ENCODE measurements around the gene LDLRAD4.

LDLRAD4 gene

GRCh38 chr18:13407484-13407883, 188.9 kb downstream of the LDLRAD4 start:
- DNase-seq, result no peak
- no peak overlapping the region for H2AFZ ChIP-seq (ENCODE audit: low read depth, low read length)
- H3K18ac ChIP-seq (ENCODE audit: low read depth in 1 of 2, low read length in 2 of 2), result no peak overlapping the region
- no peak overlapping the region for H3K23ac ChIP-seq (ENCODE audit: low read length in 2 of 2)
- no peak overlapping the region for H3K4me3 ChIP-seq (ENCODE audit: insufficient read depth in 1 of 2, low read depth in 1 of 2, low read length in 2 of 2)
- H2BK12ac ChIP-seq (ENCODE audit: low read length in 2 of 2), result no peak overlapping the region
- H3K9ac ChIP-seq (ENCODE audit: low read length), result no peak overlapping the region
- no peaks in the 10 kb centered on the region for H3K4me1 ChIP-seq (ENCODE audit: control insufficient read depth, insufficient read depth, low read depth, low read length)
- no peak overlapping the region for H2AK5ac ChIP-seq (ENCODE audit: low read length, severe bottlenecking)
- H4K91ac ChIP-seq (ENCODE audit: low read length), result no peak overlapping the region
- H2BK5ac ChIP-seq (ENCODE audit: low read depth, low read length, poor library complexity, severe bottlenecking), result no peak overlapping the region
- 70% methylated on average over 3 of the region's 4 CpGs for WGBS
- H3K9me3 ChIP-seq (ENCODE audit: control insufficient read depth, low read length), result peaks cover 7% of the 10 kb centered on the region
- no peaks in the 10 kb centered on the region for H3K36me3 ChIP-seq (ENCODE audit: control insufficient read depth in 1 of 2, insufficient read depth in 2 of 2, low read depth in 1 of 2, low read length in 2 of 2)
- H3K4ac ChIP-seq (ENCODE audit: low read depth in 1 of 2, low read length in 2 of 2), result no peak overlapping the region
- H3K14ac ChIP-seq (ENCODE audit: low read length in 2 of 2), result no peak overlapping the region
- no peaks in the 10 kb centered on the region for H3K79me1 ChIP-seq (replicated peaks; ENCODE audit: low read length, poor library complexity, severe bottlenecking)
- H4K8ac ChIP-seq (ENCODE audit: low read length), result no peak overlapping the region
- no peak overlapping the region for H3K27ac ChIP-seq (ENCODE audit: low read length, poor library complexity, severe bottlenecking)
- no peak overlapping the region for H3K4me2 ChIP-seq (ENCODE audit: low read length, poor library complexity, severe bottlenecking)
- H3K27me3 ChIP-seq (ENCODE audit: control insufficient read depth in 1 of 2, insufficient read depth in 1 of 2, low read length in 2 of 2), result no peaks in the 10 kb centered on the region
- no peak overlapping the region for H2BK120ac ChIP-seq (ENCODE audit: low read depth, low read length)
- H2BK15ac ChIP-seq (ENCODE audit: low read depth, poor library complexity, severe bottlenecking), result no peak overlapping the region

- Histone ChIP-seq H3K4ac (ENCODE audit: low read depth in 1 of 2, low read length in 2 of 2) (no peak overlapping the region), H3K27me3 (ENCODE audit: control insufficient read depth in 1 of 2, insufficient read depth in 1 of 2, low read length in 2 of 2) (no peaks in the 10 kb centered on the region), H3K4me3 (ENCODE audit: insufficient read depth in 1 of 2, low read depth in 1 of 2, low read length in 2 of 2) (no peak overlapping the region), H3K18ac (ENCODE audit: low read depth in 1 of 2, low read length in 2 of 2) (no peak overlapping the region), H3K27ac (ENCODE audit: low read length, poor library complexity, severe bottlenecking) (no peak overlapping the region), H2BK120ac (ENCODE audit: low read depth, low read length) (no peak overlapping the region), H3K4me1 (ENCODE audit: control insufficient read depth, insufficient read depth, low read depth, low read length) (no peaks in the 10 kb centered on the region), H3K9me3 (ENCODE audit: control insufficient read depth, low read length) (peaks cover 10% of the 10 kb centered on the region), H3K36me3 (ENCODE audit: control insufficient read depth in 1 of 2, insufficient read depth in 2 of 2, low read depth in 1 of 2, low read length in 2 of 2) (no peaks in the 10 kb centered on the region), H3K79me1 (replicated peaks; ENCODE audit: low read length, poor library complexity, severe bottlenecking) (no peaks in the 10 kb centered on the region), H3K14ac (ENCODE audit: low read length in 2 of 2) (no peak overlapping the region), H4K8ac (ENCODE audit: low read length) (no peak overlapping the region), H4K91ac (ENCODE audit: low read length) (no peak overlapping the region), H2AK5ac (ENCODE audit: low read length, severe bottlenecking) (no peak overlapping the region), H2BK12ac (ENCODE audit: low read length in 2 of 2) (no peak overlapping the region), H3K4me2 (ENCODE audit: low read length, poor library complexity, severe bottlenecking) (no peak overlapping the region), H2BK5ac (ENCODE audit: low read depth, low read length, poor library complexity, severe bottlenecking) (no peak overlapping the region), H3K9ac (ENCODE audit: low read length) (no peak overlapping the region), H2AFZ (ENCODE audit: low read depth, low read length) (no peak overlapping the region), H2BK15ac (ENCODE audit: low read depth, poor library complexity, severe bottlenecking) (no peak overlapping the region), H3K23ac (ENCODE audit: low read length in 2 of 2) (no peak overlapping the region)
- WGBS, result 67% methylated on average over 1 of the region's 1 CpG
- no peak for DNase-seq
Observed at GRCh38 chr18:13409026-13409425, 190.5 kb downstream of the LDLRAD4 start.

GRCh38 chr18:13409997-13410396, 191.4 kb downstream of the LDLRAD4 start:
- Histone ChIP-seq H3K4me1 (ENCODE audit: control insufficient read depth, insufficient read depth, low read depth, low read length) (no peaks in the 10 kb centered on the region), H3K4me3 (ENCODE audit: insufficient read depth in 1 of 2, low read depth in 1 of 2, low read length in 2 of 2) (no peak overlapping the region), H3K9ac (ENCODE audit: low read length) (no peak overlapping the region), H3K79me1 (replicated peaks; ENCODE audit: low read length, poor library complexity, severe bottlenecking) (no peaks in the 10 kb centered on the region), H3K9me3 (ENCODE audit: control insufficient read depth, low read length) (peaks cover 10% of the 10 kb centered on the region), H2AFZ (ENCODE audit: low read depth, low read length) (no peak overlapping the region), H3K27ac (ENCODE audit: low read length, poor library complexity, severe bottlenecking) (no peak overlapping the region), H3K14ac (ENCODE audit: low read length in 2 of 2) (no peak overlapping the region), H4K8ac (ENCODE audit: low read length) (no peak overlapping the region), H3K36me3 (ENCODE audit: control insufficient read depth in 1 of 2, insufficient read depth in 2 of 2, low read depth in 1 of 2, low read length in 2 of 2) (no peaks in the 10 kb centered on the region), H3K4me2 (ENCODE audit: low read length, poor library complexity, severe bottlenecking) (no peak overlapping the region), H3K23ac (ENCODE audit: low read length in 2 of 2) (no peak overlapping the region), H3K18ac (ENCODE audit: low read depth in 1 of 2, low read length in 2 of 2) (no peak overlapping the region), H2BK15ac (ENCODE audit: low read depth, poor library complexity, severe bottlenecking) (no peak overlapping the region), H3K27me3 (ENCODE audit: control insufficient read depth in 1 of 2, insufficient read depth in 1 of 2, low read length in 2 of 2) (no peaks in the 10 kb centered on the region), H4K91ac (ENCODE audit: low read length) (no peak overlapping the region), H2BK120ac (ENCODE audit: low read depth, low read length) (no peak overlapping the region), H2BK5ac (ENCODE audit: low read depth, low read length, poor library complexity, severe bottlenecking) (no peak overlapping the region), H3K4ac (ENCODE audit: low read depth in 1 of 2, low read length in 2 of 2) (no peak overlapping the region), H2AK5ac (ENCODE audit: low read length, severe bottlenecking) (no peak overlapping the region), H2BK12ac (ENCODE audit: low read length in 2 of 2) (no peak overlapping the region)
- 71% methylated on average over 11 of the region's 11 CpGs for WGBS
- DNase-seq, result no peak

GRCh38 chr18:13410471-13410870, 191.9 kb downstream of the LDLRAD4 start:
- no peak overlapping the region for H3K4me2 ChIP-seq (ENCODE audit: low read length, poor library complexity, severe bottlenecking)
- H3K9ac ChIP-seq (ENCODE audit: low read length), result no peak overlapping the region
- DNase-seq, result no peak
- H3K14ac ChIP-seq (ENCODE audit: low read length in 2 of 2), result no peak overlapping the region
- H2BK120ac ChIP-seq (ENCODE audit: low read depth, low read length), result no peak overlapping the region
- no peak overlapping the region for H3K23ac ChIP-seq (ENCODE audit: low read length in 2 of 2)
- H3K27me3 ChIP-seq (ENCODE audit: control insufficient read depth in 1 of 2, insufficient read depth in 1 of 2, low read length in 2 of 2), result no peaks in the 10 kb centered on the region
- H2BK15ac ChIP-seq (ENCODE audit: low read depth, poor library complexity, severe bottlenecking), result no peak overlapping the region
- H3K18ac ChIP-seq (ENCODE audit: low read depth in 1 of 2, low read length in 2 of 2), result no peak overlapping the region
- no peak overlapping the region for H2BK5ac ChIP-seq (ENCODE audit: low read depth, low read length, poor library complexity, severe bottlenecking)
- no peaks in the 10 kb centered on the region for H3K79me1 ChIP-seq (replicated peaks; ENCODE audit: low read length, poor library complexity, severe bottlenecking)
- H3K4ac ChIP-seq (ENCODE audit: low read depth in 1 of 2, low read length in 2 of 2), result no peak overlapping the region
- H3K4me1 ChIP-seq (ENCODE audit: control insufficient read depth, insufficient read depth, low read depth, low read length), result no peaks in the 10 kb centered on the region
- no peak overlapping the region for H2AK5ac ChIP-seq (ENCODE audit: low read length, severe bottlenecking)
- no peak overlapping the region for H4K8ac ChIP-seq (ENCODE audit: low read length)
- no peak overlapping the region for H2BK12ac ChIP-seq (ENCODE audit: low read length in 2 of 2)
- peaks cover 10% of the 10 kb centered on the region for H3K9me3 ChIP-seq (ENCODE audit: control insufficient read depth, low read length)
- H2AFZ ChIP-seq (ENCODE audit: low read depth, low read length), result no peak overlapping the region
- no peaks in the 10 kb centered on the region for H3K36me3 ChIP-seq (ENCODE audit: control insufficient read depth in 1 of 2, insufficient read depth in 2 of 2, low read depth in 1 of 2, low read length in 2 of 2)
- H3K4me3 ChIP-seq (ENCODE audit: insufficient read depth in 1 of 2, low read depth in 1 of 2, low read length in 2 of 2), result no peak overlapping the region
- no peak overlapping the region for H3K27ac ChIP-seq (ENCODE audit: low read length, poor library complexity, severe bottlenecking)
- no peak overlapping the region for H4K91ac ChIP-seq (ENCODE audit: low read length)

All from mesenchymal stem cell (in vitro differentiated cells and primary cell).